Heart left ventricle (tissue), 13 donors: Measurements from ENCODE around the gene HOXB7.

ENCODE experiments used
- POLR2A ChIP-seq, 2 donors: fragments of 450-650 bp; IDR thresholded peaks; one replicate each; pipeline ENCODE4 v1.6.1; 2017; ENCODE audit warnings: antibody characterized with exemption in 2 of 2, mild to moderate bottlenecking in 2 of 2, moderate library complexity in 2 of 2
- TF ChIP-seq, protein P1 (sequence below), 12 donors: fragments of 200-600 bp; sonication (generic) in 4 of 12; IDR thresholded peaks; one replicate each; pipeline versions ENCODE4 v1.5.0 to v1.8.0; 2018 to 2022; ENCODE audit warnings: antibody characterized with exemption in 12 of 12, mild to moderate bottlenecking in 5 of 12
- donor health status: ischemic (EF 13 %, LVEDD 7.1; RV severe dilation, severe dysfunction).
- donor health status: DM: no; HTN: yes; CAD: no.
- donor health status: DM: no; HTN: no; CAD: no.
- donor health status: ischemic (EF 25% LVEDD 6.9; RV normal size, moderate dysfunction).
- donor health status: ischemic (EF 25% LVEDD 5.7; RV mildly dilated, moderate dysfunction).
- donor health status: ischemic (EF 35%, LVEDD 5.7; RV mildly dilated, moderate dysfunction).
- donor health status: nonischemic (EF 11% LVEDD 7.7; RV severe dilation, severe dysfunction).
- donor health status: DM: yes; HTN: yes; CAD: no.
- donor health status: PGD.
- donor health status: ischemic (EF 29% LVEDD 5.4; RV normal size, mild dysfunction).
- donor health status: nonischemic (EF 23%, LVEDD 6.1; RV moderate dilation, normal function).

DNA sequence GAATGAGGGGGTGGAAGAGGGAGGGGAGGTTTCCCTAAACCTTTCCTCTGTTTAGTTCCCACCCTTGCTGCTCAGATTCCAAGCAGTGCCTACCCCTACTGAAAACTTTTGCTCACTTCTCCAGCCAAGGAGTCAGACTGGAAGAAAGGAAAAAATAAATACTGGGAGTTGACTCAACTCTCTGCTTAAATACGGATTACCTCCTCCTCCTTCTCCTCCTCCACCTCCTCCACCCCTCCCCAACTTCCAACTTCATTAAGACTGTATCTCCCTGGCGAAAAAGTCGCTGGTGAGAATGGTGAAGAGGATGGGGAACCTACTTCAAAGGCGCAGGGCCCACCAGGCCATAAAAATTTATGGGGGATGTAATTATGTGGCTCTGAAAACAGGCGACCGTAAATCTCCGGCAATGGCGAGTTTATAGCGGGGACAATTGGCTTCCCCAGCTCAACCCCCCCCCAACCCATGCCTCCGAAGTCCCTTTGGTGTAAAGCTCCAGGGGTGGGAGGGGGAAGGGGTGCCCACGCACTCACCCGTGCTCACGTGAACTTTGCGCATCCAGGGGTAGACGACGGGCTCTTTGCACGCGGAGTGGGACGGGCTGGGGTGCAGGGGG lies 33.4 kb downstream of the HOXB7 start:
- TF ChIP-seq, protein P1, sequence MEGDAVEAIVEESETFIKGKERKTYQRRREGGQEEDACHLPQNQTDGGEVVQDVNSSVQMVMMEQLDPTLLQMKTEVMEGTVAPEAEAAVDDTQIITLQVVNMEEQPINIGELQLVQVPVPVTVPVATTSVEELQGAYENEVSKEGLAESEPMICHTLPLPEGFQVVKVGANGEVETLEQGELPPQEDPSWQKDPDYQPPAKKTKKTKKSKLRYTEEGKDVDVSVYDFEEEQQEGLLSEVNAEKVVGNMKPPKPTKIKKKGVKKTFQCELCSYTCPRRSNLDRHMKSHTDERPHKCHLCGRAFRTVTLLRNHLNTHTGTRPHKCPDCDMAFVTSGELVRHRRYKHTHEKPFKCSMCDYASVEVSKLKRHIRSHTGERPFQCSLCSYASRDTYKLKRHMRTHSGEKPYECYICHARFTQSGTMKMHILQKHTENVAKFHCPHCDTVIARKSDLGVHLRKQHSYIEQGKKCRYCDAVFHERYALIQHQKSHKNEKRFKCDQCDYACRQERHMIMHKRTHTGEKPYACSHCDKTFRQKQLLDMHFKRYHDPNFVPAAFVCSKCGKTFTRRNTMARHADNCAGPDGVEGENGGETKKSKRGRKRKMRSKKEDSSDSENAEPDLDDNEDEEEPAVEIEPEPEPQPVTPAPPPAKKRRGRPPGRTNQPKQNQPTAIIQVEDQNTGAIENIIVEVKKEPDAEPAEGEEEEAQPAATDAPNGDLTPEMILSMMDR (IDR thresholded peaks at IDR 0.05), result no peak
- no peak for TF ChIP-seq POLR2A (IDR thresholded peaks at IDR 0.05)
